AG09319 (cell line): ENCODE measurements around the gene HAPLN3.
A peak's percentile ranks its signal among the peaks of the same experiment; 100 is the strongest.

ENCODE experiments used
- DNase-seq: peaks from one replicate; pipeline ENCODE4 v3.0.0-alpha.2; 2010; ENCODE audit warnings: low read depth; ENCODE audit errors: extremely low read depth
- CTCF ChIP-seq: IDR thresholded peaks from 2 replicates; pipeline ENCODE4 v1.5.1; 2011; ENCODE audit warnings: low read depth, mild to moderate bottlenecking, inconsistent platforms, low read length, moderate library complexity

Gene HAPLN3

DNA sequence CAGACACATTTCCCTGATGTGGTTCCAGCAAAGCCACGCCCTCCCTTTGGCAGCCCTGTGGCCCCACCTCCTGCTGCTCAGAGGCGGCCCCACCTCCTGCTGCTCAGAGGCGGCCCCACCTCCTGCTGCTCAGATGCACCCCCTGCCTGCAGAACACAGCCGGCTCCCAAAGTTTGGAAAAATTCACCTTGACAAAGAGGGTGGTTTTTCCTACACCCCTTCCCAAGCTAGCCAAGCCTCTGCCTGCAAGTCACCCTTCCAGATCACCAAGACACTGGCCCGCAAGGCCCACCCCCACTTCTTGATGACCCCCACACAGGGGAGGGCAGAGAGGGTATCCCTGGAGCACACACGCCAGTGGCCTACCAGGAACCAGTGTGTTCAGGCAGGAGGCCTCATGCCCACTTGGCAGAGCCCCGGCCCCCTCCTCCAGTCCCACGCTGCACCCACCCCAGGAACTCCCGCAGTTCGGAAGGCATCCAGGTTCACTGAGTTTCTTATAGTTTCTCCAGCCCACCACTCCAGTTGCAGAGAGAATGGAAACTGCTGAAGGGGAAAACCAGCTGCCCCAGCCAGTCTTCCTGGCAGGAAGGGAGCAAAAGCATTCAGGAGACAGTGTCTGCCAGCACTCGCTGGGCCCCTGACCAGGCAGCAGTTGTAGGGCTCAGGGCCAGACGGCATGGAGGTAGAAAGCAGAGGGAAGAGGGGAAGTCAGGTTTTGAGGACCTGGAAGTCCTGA is 2.3 kb upstream of the HAPLN3 start:
- peak; percentile 69 for TF ChIP-seq CTCF
- peak; percentile 63 for DNase-seq

- TF ChIP-seq CTCF, result no peak
- DNase-seq, result no peak
These were observed 1.8 kb upstream of the HAPLN3 start for GRCh38 chr15:88897142-88897455.

- DNase-seq, result no peak
- TF ChIP-seq CTCF, result no peak
These were observed 1.1 kb upstream of the HAPLN3 start for GRCh38 chr15:88896333-88897033.

GRCh38 chr15:88894348-88894818 is 961 bp downstream of the HAPLN3 start:
- peak; percentile 46 for TF ChIP-seq CTCF
- no peak for DNase-seq

DNA sequence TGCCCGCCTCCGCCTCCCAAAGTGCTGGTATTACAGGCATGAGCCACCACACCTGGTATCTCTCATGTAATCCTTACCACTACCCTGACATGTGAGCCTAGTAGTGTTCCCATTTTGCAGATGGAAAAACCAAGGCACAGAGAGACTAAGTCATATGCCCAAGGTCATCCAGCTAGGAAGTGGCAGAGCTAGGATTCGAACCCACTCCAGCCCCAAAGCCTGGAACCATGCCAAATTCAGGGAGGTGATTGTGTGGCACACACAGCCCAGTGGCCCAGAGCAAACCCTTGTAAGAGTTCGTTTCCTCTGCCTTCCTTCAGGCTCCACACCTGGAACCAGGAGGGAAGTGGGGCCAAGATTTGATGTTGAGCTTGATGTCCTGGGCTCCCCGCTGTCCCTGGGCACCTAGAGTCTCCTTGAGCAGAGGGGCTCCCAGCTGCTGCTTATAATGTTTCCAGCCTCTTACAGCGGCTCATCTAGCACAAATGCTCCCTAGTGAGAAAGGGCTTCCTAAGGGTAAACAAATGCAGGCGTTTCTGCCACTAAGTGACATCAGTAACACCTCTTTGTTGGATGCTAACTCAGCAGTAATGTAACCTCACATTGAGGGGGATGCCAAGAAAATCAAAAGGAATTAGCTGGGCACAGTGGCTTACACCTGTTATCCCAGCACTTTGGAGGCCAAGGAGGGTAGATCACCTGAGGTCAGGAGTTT is 3.6 kb downstream of the HAPLN3 start:
- DNase-seq, result no peak
- TF ChIP-seq CTCF, result no peak

- no peak for TF ChIP-seq CTCF
- DNase-seq, result no peak
These were observed 4.8 kb downstream of the HAPLN3 start for GRCh38 chr15:88890495-88890894.

DNA sequence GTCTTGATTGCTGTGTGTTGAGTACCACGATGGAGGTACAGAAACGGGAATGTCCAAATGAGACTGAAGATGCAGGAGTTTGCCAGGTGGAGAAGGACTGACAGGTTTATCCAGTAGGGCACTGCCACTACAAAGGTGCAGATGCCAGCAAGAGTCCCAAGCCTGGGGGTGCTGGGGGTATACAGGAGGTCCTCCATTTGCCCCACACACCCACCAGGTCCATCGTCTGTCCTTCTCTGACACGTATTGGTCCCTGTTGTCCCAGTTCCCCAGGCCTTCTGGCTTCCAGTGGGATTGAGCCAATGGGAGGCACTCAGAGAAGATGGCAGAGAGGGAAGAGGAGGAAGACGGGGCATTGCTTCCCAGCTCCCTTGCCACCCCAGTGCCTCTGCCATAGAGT is 6.6 kb downstream of the HAPLN3 start:
- no peak for TF ChIP-seq CTCF
- no peak for DNase-seq
